ENCODE results near the gene NCAPG.

- no peak for TF ChIP-seq CTCF (IDR thresholded peaks at IDR 0.05; ENCODE audit: low read depth, low read length, poor library complexity, severe bottlenecking)
- no peak for TF ChIP-seq EZH2phosphoT487 (IDR thresholded peaks at IDR 0.05; ENCODE audit: borderline replicate concordance, low read length)
Measured at GRCh38 chr4:17805580-17806155, 5.1 kb upstream of the NCAPG start.
